Mesangial cell (primary cell): ENCODE measurements around the gene PIGM. TPM values are rescaled to one million over a fixed set of nuclear protein-coding genes. Genes with fewer than 3 reads are reported as not detected.

ENCODE experiments used
- total RNA-seq: library from RNA; depleted of rRNA; stranded (reverse); fragments of >200 nt; gene quantifications from 2 replicates; pipeline ENCODE4 v1.2.3, GENCODE V29; 2015

The PIGM gene
- total RNA-seq, result 2.1 and 3.3 TPM in 2 replicates

GRCh38 chr1:160031365-160032164 is at the start of gene PIGM:
Gene PIGM (minus strand): TSS chr1:160031990. CDS start chr1:160031739, 251 bp downstream.

GRCh38 chr1:160081261-160081936 is 49.6 kb upstream of the PIGM start, which contains the start of gene KCNJ9:
Gene KCNJ9 (plus strand): TSS chr1:160081538. CDS start chr1:160084031, 2,493 bp downstream.

DNA sequence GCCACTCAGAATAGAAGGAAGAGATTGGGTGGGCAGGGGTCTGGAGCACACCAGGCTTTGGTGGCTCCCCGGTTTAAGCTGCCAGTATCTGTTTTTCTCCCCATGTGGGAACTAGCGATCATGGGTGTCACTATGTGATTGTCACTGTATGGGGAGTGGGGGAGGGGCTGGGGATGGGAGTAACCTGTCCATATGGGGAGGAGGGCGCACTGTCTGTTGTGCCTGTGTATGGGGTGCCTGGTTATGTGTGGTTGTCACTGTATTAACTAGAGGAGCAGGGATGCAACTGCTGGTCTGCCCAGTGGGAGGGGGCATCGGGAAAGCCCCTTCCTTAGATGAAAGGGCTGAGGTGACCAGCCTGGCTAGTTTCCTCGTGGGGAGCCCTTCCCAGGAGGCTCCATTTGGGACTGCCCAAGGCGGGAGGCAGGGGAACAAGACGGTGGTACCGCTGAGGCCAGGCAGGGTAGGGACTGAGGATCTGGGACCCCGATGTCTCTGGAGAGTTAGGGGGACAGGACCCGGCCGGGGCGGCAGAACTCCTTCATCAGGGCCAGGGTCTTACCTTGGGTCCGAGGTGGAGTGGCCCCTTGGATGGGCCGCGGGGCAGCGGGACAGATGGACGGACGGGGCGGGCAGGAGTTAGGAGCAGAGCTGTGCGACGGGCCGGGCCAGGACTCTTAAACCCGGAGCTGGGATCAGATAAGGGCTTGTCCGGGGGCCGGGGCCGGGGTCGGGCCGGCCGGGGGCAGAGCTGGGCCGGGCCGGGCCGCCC is 37.9 kb upstream of the PIGM start, which contains the start of gene KCNJ10:
TSS of gene KCNJ10 (minus strand) at position 701 of the 772 bp plus-strand sequence. CDS start 27,628 bp downstream, outside the sequence.

Other genes with a start within 250 kb of the PIGM start
- not detected in 2 replicates for gene FCRL6, start 229.6 kb downstream of the PIGM start, total RNA-seq
- gene SLAMF8, start 205.1 kb downstream of the PIGM start, total RNA-seq, result not detected in 2 replicates
- not detected in 2 replicates for gene VSIG8, start 169.3 kb downstream of the PIGM start, total RNA-seq
- gene CFAP45, start 131.8 kb downstream of the PIGM start, total RNA-seq, result 0.16 and 0.63 TPM in 2 replicates
- gene TAGLN2, start 106.5 kb downstream of the PIGM start, total RNA-seq, result 620 and 1,348 TPM in 2 replicates
- 0.16 and 0.76 TPM in 2 replicates for gene IGSF9, start 86.4 kb downstream of the PIGM start, total RNA-seq
- not detected in 2 replicates for gene SLAMF9, start 77.8 kb downstream of the PIGM start, total RNA-seq
- not detected in 2 replicates for gene KCNJ10, start 38.2 kb upstream of the PIGM start, total RNA-seq
- not detected in 2 replicates for gene KCNJ9, start 49.5 kb upstream of the PIGM start, total RNA-seq
- gene IGSF8, start 66.6 kb upstream of the PIGM start, total RNA-seq, result 24.3 and 31.2 TPM in 2 replicates
- gene ATP1A2, start 83.8 kb upstream of the PIGM start, total RNA-seq, result under 0.01 TPM in 1 of 2 replicates, not detected in the other
- gene ATP1A4, start 119.6 kb upstream of the PIGM start, total RNA-seq, result not detected in 2 replicates
- not detected in 2 replicates for gene CASQ1, start 158.6 kb upstream of the PIGM start, total RNA-seq
- 89.0 and 125 TPM in 2 replicates for gene PEA15, start 173.4 kb upstream of the PIGM start, total RNA-seq
- 36.2 and 55.9 TPM in 2 replicates for gene DCAF8, start 230.6 kb upstream of the PIGM start, total RNA-seq